HepG2 (cell line): Measurements from ENCODE around the gene TFE3. TPM values are rescaled to one million over a fixed set of nuclear protein-coding genes. Genes with fewer than 3 reads are reported as not detected.
A peak's percentile ranks its signal among the peaks of the same experiment; 100 is the strongest.

ENCODE experiments used
- ARNT2 ChIP-seq: sonication (generic); formaldehyde crosslinking; IDR thresholded peaks from 2 replicates; pipeline ENCODE4 v1.8.0; 2022; ENCODE audit warnings: mild to moderate bottlenecking, low read depth, missing genetic modification reagents, moderate library complexity
- BHLHE40 ChIP-seq: IDR thresholded peaks from 2 replicates; pipeline ENCODE4 v1.6.1; 2011; ENCODE audit warnings: low read length, improper control_type of control experiment
- BRD4 ChIP-seq: sonication (generic); formaldehyde crosslinking; IDR thresholded peaks from 2 replicates; pipeline ENCODE4 v1.4.0; 2020; ENCODE audit warnings: missing genetic modification reagents
- EEA1 ChIP-seq: sonication (generic); formaldehyde crosslinking; IDR thresholded peaks from 2 replicates; pipeline ENCODE4 v1.5.1; 2020; ENCODE audit warnings: mild to moderate bottlenecking, missing genetic modification reagents, borderline replicate concordance
- GATAD1 ChIP-seq: IDR thresholded peaks from 2 replicates; pipeline ENCODE4 v1.6.1; 2016; ENCODE audit warnings: missing genetic modification reagents, missing compliant biosample characterization
- HNRNPUL1 ChIP-seq: fragments of 200-400 bp; formaldehyde crosslinking; IDR thresholded peaks from 2 replicates; pipeline ENCODE4 v1.6.1; 2017; ENCODE audit warnings: low read depth, mild to moderate bottlenecking, low read length, moderate library complexity
- JUN ChIP-seq: sonication (generic); formaldehyde crosslinking; IDR thresholded peaks from 2 replicates; pipeline ENCODE4 v1.4.0; 2020; ENCODE audit warnings: mild to moderate bottlenecking, missing genetic modification reagents
- JUNB ChIP-seq: sonication (generic); formaldehyde crosslinking; IDR thresholded peaks from 2 replicates; pipeline ENCODE4 v1.8.0; 2022; ENCODE audit warnings: missing genetic modification reagents, mild to moderate bottlenecking, borderline replicate concordance
- KDM1A ChIP-seq: IDR thresholded peaks from 2 replicates; pipeline ENCODE4 v1.6.1; 2016; ENCODE audit warnings: missing compliant biosample characterization
- LCORL ChIP-seq, 2 experiments: fragments of 450-650 bp in 1 of 2; sonication (generic) in 1 of 2; formaldehyde crosslinking in 1 of 2; IDR thresholded peaks; 2 replicates each; pipeline versions ENCODE4 v1.5.0 to v1.6.1; 2017 to 2020; ENCODE audit warnings: antibody characterized with exemption in 1 of 2, missing genetic modification reagents in 1 of 2
- NKX3-1 ChIP-seq: sonication (generic); formaldehyde crosslinking; IDR thresholded peaks from 2 replicates; pipeline ENCODE4 v1.5.0; 2020; ENCODE audit warnings: missing genetic modification reagents
- RFX3 ChIP-seq: IDR thresholded peaks from 2 replicates; pipeline ENCODE4 v1.6.1; 2016; ENCODE audit warnings: missing biosample characterization, missing genetic modification reagents
- ZBTB38 ChIP-seq: sonication (generic); formaldehyde crosslinking; IDR thresholded peaks from 2 replicates; pipeline ENCODE4 v1.5.1; 2020; ENCODE audit warnings: mild to moderate bottlenecking, missing genetic modification reagents
- ZMYM3 ChIP-seq: sonication (generic); formaldehyde crosslinking; IDR thresholded peaks from 2 replicates; pipeline ENCODE4 v1.5.1; 2020; ENCODE audit warnings: mild to moderate bottlenecking, missing genetic modification reagents
- ZNF101 ChIP-seq: sonication (generic); formaldehyde crosslinking; IDR thresholded peaks from 2 replicates; pipeline ENCODE4 v1.4.0; 2020; ENCODE audit warnings: mild to moderate bottlenecking, low read depth, missing genetic modification reagents, borderline replicate concordance
- ZNF138 ChIP-seq: sonication (generic); formaldehyde crosslinking; IDR thresholded peaks from 2 replicates; pipeline ENCODE4 v1.5.0; 2020; ENCODE audit warnings: mild to moderate bottlenecking, low read depth, missing genetic modification reagents
- ZNF230 ChIP-seq: sonication (generic); formaldehyde crosslinking; IDR thresholded peaks from 2 replicates; pipeline ENCODE4 v1.4.0; 2020; ENCODE audit warnings: mild to moderate bottlenecking, missing genetic modification reagents
- ZNF484 ChIP-seq: sonication (generic); formaldehyde crosslinking; IDR thresholded peaks from 2 replicates; pipeline ENCODE4 v1.5.1; 2020; ENCODE audit warnings: mild to moderate bottlenecking, low read depth, missing genetic modification reagents, borderline replicate concordance
- ZNF790 ChIP-seq: sonication (generic); formaldehyde crosslinking; IDR thresholded peaks from 2 replicates; pipeline ENCODE4 v1.8.0; 2022; ENCODE audit warnings: missing genetic modification reagents, mild to moderate bottlenecking, borderline replicate concordance
- polyA plus RNA-seq, 8 experiments: library from polyadenylated mRNA; depleted of rRNA in 3 of 8; stranded (reverse) in 7 of 8; unstranded in 1 of 8; fragments of >200 nt; fragmentation: Illumina TruSeq in 4 of 8; extraction: Trizol in 4 of 8; gene quantifications; 2 replicates each; pipeline versions ENCODE4 v1.2.1 to v1.2.3, GENCODE V29; 2011 to 2016; ENCODE audit warnings: low read depth in 4 of 8, missing spikeins in 1 of 8, mixed read lengths in 1 of 8; ENCODE audit not compliant: insufficient read depth in 1 of 8
- total RNA-seq, 5 experiments: library from RNA; depleted of rRNA; stranded (reverse); fragments of >200 nt; fragmentation: Illumina TruSeq; extraction: Trizol; gene quantifications; 2 replicates each; pipeline ENCODE4 v1.2.3, GENCODE V29; 2016; ENCODE audit warnings: low read depth in 1 of 5
- TF ChIP-seq, protein P1 (sequence below): sonication (generic); formaldehyde crosslinking; IDR thresholded peaks from 2 replicates; pipeline ENCODE4 v1.8.0; 2022; ENCODE audit warnings: mild to moderate bottlenecking, missing genetic modification reagents; ENCODE audit not compliant: insufficient replicate concordance
- TF ChIP-seq, protein P2 (sequence below): sonication (generic); formaldehyde crosslinking; IDR thresholded peaks from 2 replicates; pipeline ENCODE4 v1.5.0; 2020; ENCODE audit warnings: mild to moderate bottlenecking, missing genetic modification reagents
- TF ChIP-seq, protein P3 (sequence below): sonication (generic); formaldehyde crosslinking; IDR thresholded peaks from 2 replicates; pipeline ENCODE4 v1.5.0; 2020; ENCODE audit warnings: mild to moderate bottlenecking, missing genetic modification reagents, moderate library complexity
- TF ChIP-seq, protein P4 (sequence below): sonication (generic); formaldehyde crosslinking; IDR thresholded peaks from 2 replicates; pipeline ENCODE4 v1.4.0; 2020; ENCODE audit warnings: missing genetic modification reagents

Gene TFE3
- total and polyA plus RNA-seq, 2 of the 13 experiments (the other 11 are each of a cell fraction or from before 2014, with no cell fraction given), result 8.3 to 12.3 TPM

DNA sequence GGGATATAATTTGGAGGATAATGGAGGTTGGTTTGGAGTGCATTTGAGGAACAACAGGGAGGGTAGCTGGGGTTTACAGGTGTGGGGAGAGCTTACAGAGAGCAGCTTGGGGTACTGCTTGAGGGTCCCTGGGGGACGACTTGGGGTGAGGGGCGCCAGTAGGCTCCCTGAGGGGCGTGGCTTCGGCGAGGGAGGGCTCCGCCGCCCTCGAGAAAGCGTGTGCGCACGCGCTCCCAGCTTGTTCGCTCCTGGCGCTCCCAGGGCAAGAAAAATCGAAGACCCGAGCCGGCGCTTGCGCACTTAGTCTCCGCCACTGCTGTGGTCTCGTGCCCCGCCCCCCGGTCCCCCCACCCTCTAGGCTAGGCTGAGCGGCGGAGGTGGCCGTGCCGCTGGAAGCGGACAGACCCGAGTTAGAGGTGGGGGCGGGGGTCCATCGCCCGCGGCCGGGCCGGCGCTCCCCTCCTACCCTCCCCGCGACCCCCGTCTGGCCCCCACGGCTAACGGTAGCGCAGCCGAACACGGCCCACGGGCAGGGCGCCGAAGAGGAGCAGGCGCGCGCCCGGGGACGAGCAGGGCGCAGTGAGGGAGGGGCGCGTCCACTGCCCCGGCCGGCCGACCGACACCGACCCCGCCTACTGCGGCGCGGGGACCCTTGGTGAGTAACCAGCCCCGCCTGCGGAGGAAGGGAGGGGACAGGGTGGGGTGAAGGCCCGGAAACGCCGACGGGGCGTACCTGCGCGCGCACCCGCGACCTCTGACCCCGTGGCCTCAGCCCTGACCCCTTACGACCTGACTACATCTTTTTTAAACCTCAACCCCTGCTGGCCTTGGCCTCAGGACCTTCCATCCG is 10.3 kb upstream of the TFE3 start (continued):
- TF ChIP-seq, protein P1, sequence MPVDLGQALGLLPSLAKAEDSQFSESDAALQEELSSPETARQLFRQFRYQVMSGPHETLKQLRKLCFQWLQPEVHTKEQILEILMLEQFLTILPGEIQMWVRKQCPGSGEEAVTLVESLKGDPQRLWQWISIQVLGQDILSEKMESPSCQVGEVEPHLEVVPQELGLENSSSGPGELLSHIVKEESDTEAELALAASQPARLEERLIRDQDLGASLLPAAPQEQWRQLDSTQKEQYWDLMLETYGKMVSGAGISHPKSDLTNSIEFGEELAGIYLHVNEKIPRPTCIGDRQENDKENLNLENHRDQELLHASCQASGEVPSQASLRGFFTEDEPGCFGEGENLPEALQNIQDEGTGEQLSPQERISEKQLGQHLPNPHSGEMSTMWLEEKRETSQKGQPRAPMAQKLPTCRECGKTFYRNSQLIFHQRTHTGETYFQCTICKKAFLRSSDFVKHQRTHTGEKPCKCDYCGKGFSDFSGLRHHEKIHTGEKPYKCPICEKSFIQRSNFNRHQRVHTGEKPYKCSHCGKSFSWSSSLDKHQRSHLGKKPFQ, result no peak
- TF ChIP-seq KDM1A (CRISPR knock-in tag), result no peak
- no peak for TF ChIP-seq GATAD1 (CRISPR knock-in tag)
- no peak for TF ChIP-seq JUN (CRISPR knock-in tag)
- TF ChIP-seq, protein P2, sequence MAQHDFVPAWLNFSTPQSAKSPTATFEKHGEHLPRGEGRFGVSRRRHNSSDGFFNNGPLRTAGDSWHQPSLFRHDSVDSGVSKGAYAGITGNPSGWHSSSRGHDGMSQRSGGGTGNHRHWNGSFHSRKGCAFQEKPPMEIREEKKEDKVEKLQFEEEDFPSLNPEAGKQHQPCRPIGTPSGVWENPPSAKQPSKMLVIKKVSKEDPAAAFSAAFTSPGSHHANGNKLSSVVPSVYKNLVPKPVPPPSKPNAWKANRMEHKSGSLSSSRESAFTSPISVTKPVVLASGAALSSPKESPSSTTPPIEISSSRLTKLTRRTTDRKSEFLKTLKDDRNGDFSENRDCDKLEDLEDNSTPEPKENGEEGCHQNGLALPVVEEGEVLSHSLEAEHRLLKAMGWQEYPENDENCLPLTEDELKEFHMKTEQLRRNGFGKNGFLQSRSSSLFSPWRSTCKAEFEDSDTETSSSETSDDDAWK, result no peak
- no peak for TF ChIP-seq NKX3-1
- no peak for TF ChIP-seq JUNB
- TF ChIP-seq ZNF101 (CRISPR knock-in tag), result no peak
- TF ChIP-seq ARNT2, result 0 out of 2 replicates have a peak, but pooled peaks have one; percentile 44
- TF ChIP-seq ZNF484 (CRISPR knock-in tag), result no peak
- no peak for TF ChIP-seq BHLHE40
- no peak for TF ChIP-seq HNRNPUL1
- no peak for TF ChIP-seq RFX3
- TF ChIP-seq EEA1 (CRISPR knock-in tag), result no peak
- no peak for TF ChIP-seq ZNF790
- TF ChIP-seq ZMYM3 (CRISPR knock-in tag), result no peak
- TF ChIP-seq, protein P3, sequence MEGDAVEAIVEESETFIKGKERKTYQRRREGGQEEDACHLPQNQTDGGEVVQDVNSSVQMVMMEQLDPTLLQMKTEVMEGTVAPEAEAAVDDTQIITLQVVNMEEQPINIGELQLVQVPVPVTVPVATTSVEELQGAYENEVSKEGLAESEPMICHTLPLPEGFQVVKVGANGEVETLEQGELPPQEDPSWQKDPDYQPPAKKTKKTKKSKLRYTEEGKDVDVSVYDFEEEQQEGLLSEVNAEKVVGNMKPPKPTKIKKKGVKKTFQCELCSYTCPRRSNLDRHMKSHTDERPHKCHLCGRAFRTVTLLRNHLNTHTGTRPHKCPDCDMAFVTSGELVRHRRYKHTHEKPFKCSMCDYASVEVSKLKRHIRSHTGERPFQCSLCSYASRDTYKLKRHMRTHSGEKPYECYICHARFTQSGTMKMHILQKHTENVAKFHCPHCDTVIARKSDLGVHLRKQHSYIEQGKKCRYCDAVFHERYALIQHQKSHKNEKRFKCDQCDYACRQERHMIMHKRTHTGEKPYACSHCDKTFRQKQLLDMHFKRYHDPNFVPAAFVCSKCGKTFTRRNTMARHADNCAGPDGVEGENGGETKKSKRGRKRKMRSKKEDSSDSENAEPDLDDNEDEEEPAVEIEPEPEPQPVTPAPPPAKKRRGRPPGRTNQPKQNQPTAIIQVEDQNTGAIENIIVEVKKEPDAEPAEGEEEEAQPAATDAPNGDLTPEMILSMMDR (CRISPR knock-in tag), result no peak
- TF ChIP-seq ZNF230 (CRISPR knock-in tag), result peak; percentile 34; the same call in 1 of the 2 replicates
- no peak for TF ChIP-seq ZBTB38 (CRISPR knock-in tag)
- TF ChIP-seq BRD4, result no peak
- TF ChIP-seq, protein P4, sequence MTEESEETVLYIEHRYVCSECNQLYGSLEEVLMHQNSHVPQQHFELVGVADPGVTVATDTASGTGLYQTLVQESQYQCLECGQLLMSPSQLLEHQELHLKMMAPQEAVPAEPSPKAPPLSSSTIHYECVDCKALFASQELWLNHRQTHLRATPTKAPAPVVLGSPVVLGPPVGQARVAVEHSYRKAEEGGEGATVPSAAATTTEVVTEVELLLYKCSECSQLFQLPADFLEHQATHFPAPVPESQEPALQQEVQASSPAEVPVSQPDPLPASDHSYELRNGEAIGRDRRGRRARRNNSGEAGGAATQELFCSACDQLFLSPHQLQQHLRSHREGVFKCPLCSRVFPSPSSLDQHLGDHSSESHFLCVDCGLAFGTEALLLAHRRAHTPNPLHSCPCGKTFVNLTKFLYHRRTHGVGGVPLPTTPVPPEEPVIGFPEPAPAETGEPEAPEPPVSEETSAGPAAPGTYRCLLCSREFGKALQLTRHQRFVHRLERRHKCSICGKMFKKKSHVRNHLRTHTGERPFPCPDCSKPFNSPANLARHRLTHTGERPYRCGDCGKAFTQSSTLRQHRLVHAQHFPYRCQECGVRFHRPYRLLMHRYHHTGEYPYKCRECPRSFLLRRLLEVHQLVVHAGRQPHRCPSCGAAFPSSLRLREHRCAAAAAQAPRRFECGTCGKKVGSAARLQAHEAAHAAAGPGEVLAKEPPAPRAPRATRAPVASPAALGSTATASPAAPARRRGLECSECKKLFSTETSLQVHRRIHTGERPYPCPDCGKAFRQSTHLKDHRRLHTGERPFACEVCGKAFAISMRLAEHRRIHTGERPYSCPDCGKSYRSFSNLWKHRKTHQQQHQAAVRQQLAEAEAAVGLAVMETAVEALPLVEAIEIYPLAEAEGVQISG (CRISPR knock-in tag), result peak; percentile 39
- TF ChIP-seq LCORL (IDR thresholded peaks at IDR 0.05), result no peak
- 0 out of 2 replicates have a peak, but pooled peaks have one; percentile 13 for TF ChIP-seq LCORL (CRISPR knock-in tag; IDR thresholded peaks at IDR 0.05)
- no peak for TF ChIP-seq ZNF138 (CRISPR knock-in tag)
